Cerebellar nuclear complex (tissue), 1 donor: ENCODE measurements around the gene CDH20.
"Not testable (repeated sequence)": the region's sequence is repeated elsewhere in the genome, so short reads cannot be mapped to it uniquely, and the experiment has no call there.

Experiments
- DNase-seq, 2 experiments: peaks; one replicate each; lab custom pipeline; 2025; lab: John Stamatoyannopoulos, UW

The CDH20 gene

GRCh38 chr18:61348230-61348629 is 15.0 kb downstream of the CDH20 start:
- DNase-seq = no peak

- DNase-seq = no peak
Observed at GRCh38 chr18:61350578-61350977, 17.3 kb downstream of the CDH20 start.

- DNase-seq = no peak
Observed at GRCh38 chr18:61352059-61352458, 18.8 kb downstream of the CDH20 start.

GRCh38 chr18:61352611-61353010 is 19.4 kb downstream of the CDH20 start:
- no peak for DNase-seq

GRCh38 chr18:61360404-61361383 is 27.5 kb downstream of the CDH20 start:
- no peak for DNase-seq

GRCh38 chr18:61362511-61362910 is 29.3 kb downstream of the CDH20 start:
- DNase-seq = no peak

GRCh38 chr18:61364953-61365352 is 31.7 kb downstream of the CDH20 start:
- DNase-seq = no peak

GRCh38 chr18:61368001-61368400 is 34.8 kb downstream of the CDH20 start:
- DNase-seq = no peak

GRCh38 chr18:61369671-61370070 is 36.4 kb downstream of the CDH20 start:
- DNase-seq = not testable (repeated sequence)

GRCh38 chr18:61371111-61371510 is 37.9 kb downstream of the CDH20 start:
- no peak for DNase-seq

- no peak for DNase-seq
Observed at GRCh38 chr18:61379827-61380226, 46.6 kb downstream of the CDH20 start.

- DNase-seq = no peak
Observed at GRCh38 chr18:61388010-61388409, 54.8 kb downstream of the CDH20 start.

- DNase-seq = no peak
Observed at GRCh38 chr18:61394983-61395382, 61.8 kb downstream of the CDH20 start.

GRCh38 chr18:61397222-61397621 is 64.0 kb downstream of the CDH20 start:
- no peak for DNase-seq

- no peak for DNase-seq
Observed at GRCh38 chr18:61398961-61399705, 65.9 kb downstream of the CDH20 start.

GRCh38 chr18:61400016-61400635 is 66.9 kb downstream of the CDH20 start:
- DNase-seq = no peak

GRCh38 chr18:61400716-61401115 is 67.5 kb downstream of the CDH20 start:
- no peak for DNase-seq

- no peak for DNase-seq
Observed at GRCh38 chr18:61402726-61403125, 69.5 kb downstream of the CDH20 start.

- DNase-seq = no peak
Observed at GRCh38 chr18:61413396-61413795, 80.2 kb downstream of the CDH20 start.

- no peak for DNase-seq
Observed at GRCh38 chr18:61414086-61414485, 80.9 kb downstream of the CDH20 start.

- DNase-seq = no peak
Observed at GRCh38 chr18:61419763-61420162, 86.5 kb downstream of the CDH20 start.

- no peak for DNase-seq
Observed at GRCh38 chr18:61420218-61420885, 87.1 kb downstream of the CDH20 start.
